ENCODE data around the gene XRCC2.

- no peak for TF ChIP-seq CTCF (IDR thresholded peaks at IDR 0.05; ENCODE audit: insufficient read depth, low read depth, low read length)
- TF ChIP-seq EZH2 (IDR thresholded peaks at IDR 0.05; ENCODE audit: insufficient read depth, low read length), result no peak
Observed at GRCh38 chr7:152640829-152641228, 35.1 kb downstream of the XRCC2 start.

Data from astrocyte (in vitro differentiated cells and primary cell).